Measurements from ENCODE around the gene TTC38.

- TF ChIP-seq, protein P1, sequence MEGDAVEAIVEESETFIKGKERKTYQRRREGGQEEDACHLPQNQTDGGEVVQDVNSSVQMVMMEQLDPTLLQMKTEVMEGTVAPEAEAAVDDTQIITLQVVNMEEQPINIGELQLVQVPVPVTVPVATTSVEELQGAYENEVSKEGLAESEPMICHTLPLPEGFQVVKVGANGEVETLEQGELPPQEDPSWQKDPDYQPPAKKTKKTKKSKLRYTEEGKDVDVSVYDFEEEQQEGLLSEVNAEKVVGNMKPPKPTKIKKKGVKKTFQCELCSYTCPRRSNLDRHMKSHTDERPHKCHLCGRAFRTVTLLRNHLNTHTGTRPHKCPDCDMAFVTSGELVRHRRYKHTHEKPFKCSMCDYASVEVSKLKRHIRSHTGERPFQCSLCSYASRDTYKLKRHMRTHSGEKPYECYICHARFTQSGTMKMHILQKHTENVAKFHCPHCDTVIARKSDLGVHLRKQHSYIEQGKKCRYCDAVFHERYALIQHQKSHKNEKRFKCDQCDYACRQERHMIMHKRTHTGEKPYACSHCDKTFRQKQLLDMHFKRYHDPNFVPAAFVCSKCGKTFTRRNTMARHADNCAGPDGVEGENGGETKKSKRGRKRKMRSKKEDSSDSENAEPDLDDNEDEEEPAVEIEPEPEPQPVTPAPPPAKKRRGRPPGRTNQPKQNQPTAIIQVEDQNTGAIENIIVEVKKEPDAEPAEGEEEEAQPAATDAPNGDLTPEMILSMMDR (IDR thresholded peaks at IDR 0.05) = no peak
- no peak for TF ChIP-seq POLR2A (IDR thresholded peaks at IDR 0.05)
These were observed 32.7 kb downstream of the TTC38 start for GRCh38 chr22:46300491-46300890.
